HuH-7 (cell line): ENCODE measurements around the gene KLK11.
"Not testable (repeated sequence)": the region's sequence is repeated elsewhere in the genome, so short reads cannot be mapped to it uniquely, and the experiment has no call there.

Experiments
- DNase-seq: peaks from one replicate; pipeline ENCODE4 v3.0.0; 2011; ENCODE audit warnings: low spot score

KLK11 gene

GRCh38 chr19:51003316-51003715 is 23.1 kb downstream of the KLK11 start:
- DNase-seq = no peak

- DNase-seq = no peak
These were observed 23.7 kb downstream of the KLK11 start for GRCh38 chr19:51002542-51003311.

- no peak for DNase-seq
These were observed 24.3 kb downstream of the KLK11 start for GRCh38 chr19:51002089-51002532.

- no peak for DNase-seq
These were observed 24.9 kb downstream of the KLK11 start, which contains the start of gene KLK8 for GRCh38 chr19:51001515-51001914. TSS of gene KLK8 (minus strand) at chr19:51001604. CDS start at chr19:51001167, 437 bp downstream.

- no peak for DNase-seq
These were observed 25.4 kb downstream of the KLK11 start for GRCh38 chr19:51000981-51001380.

GRCh38 chr19:51000426-51000825 is 26.0 kb downstream of the KLK11 start:
- DNase-seq = no peak

GRCh38 chr19:50998686-50999085 is 27.7 kb downstream of the KLK11 start:
- no peak for DNase-seq

GRCh38 chr19:50998061-50998460 is 28.4 kb downstream of the KLK11 start:
- DNase-seq = no peak

- DNase-seq = no peak
These were observed 32.3 kb downstream of the KLK11 start for GRCh38 chr19:50994129-50994528.

- no peak for DNase-seq
These were observed 33.8 kb downstream of the KLK11 start for GRCh38 chr19:50992666-50993035.

GRCh38 chr19:50984416-50984815 is 42.0 kb downstream of the KLK11 start:
- DNase-seq = not testable (repeated sequence)

GRCh38 chr19:50983625-50984292 is 42.7 kb downstream of the KLK11 start, which contains the start of gene KLK7:
TSS of gene KLK7 (minus strand) at chr19:50983917. CDS start at chr19:50982399, 1,518 bp downstream.
- DNase-seq = no peak

- DNase-seq = no peak
These were observed 44.2 kb downstream of the KLK11 start for GRCh38 chr19:50982186-50982585.

GRCh38 chr19:50981587-50982146 is 44.7 kb downstream of the KLK11 start:
- no peak for DNase-seq

GRCh38 chr19:50980208-50980607 is 46.2 kb downstream of the KLK11 start:
- DNase-seq = no peak

GRCh38 chr19:50979758-50980157 is 46.7 kb downstream of the KLK11 start:
- no peak for DNase-seq

- no peak for DNase-seq
These were observed 47.5 kb downstream of the KLK11 start for GRCh38 chr19:50978772-50979390.

- no peak for DNase-seq
These were observed 48.8 kb downstream of the KLK11 start for GRCh38 chr19:50977626-50978025.

- DNase-seq = no peak
These were observed 50.6 kb downstream of the KLK11 start for GRCh38 chr19:50975766-50976165.

- no peak for DNase-seq
These were observed 51.5 kb downstream of the KLK11 start for GRCh38 chr19:50974702-50975556.

GRCh38 chr19:50972795-50973376 is 53.5 kb downstream of the KLK11 start:
- DNase-seq = no peak
